Duodenal mucosa (tissue), 2 donors: ENCODE data around the gene NBEAL2.

ENCODE experiments used
- H3K27ac ChIP-seq: one replicate; pipeline ENCODE4 v1.7.0; 2013; ENCODE audit warnings: low read depth, low read length
- H3K27me3 ChIP-seq, 2 donors: one replicate each; pipeline ENCODE4 v1.7.0; 2013; ENCODE audit warnings: low read length in 2 of 2, control low read depth in 1 of 2; ENCODE audit not compliant: insufficient read depth in 2 of 2, control insufficient read depth in 1 of 2
- H3K36me3 ChIP-seq, 2 donors: one replicate each; pipeline ENCODE4 v1.7.0; 2013; ENCODE audit warnings: low read length in 2 of 2, control low read depth in 1 of 2; ENCODE audit not compliant: insufficient read depth in 2 of 2, control insufficient read depth in 1 of 2
- H3K4me1 ChIP-seq, 2 donors: one replicate each; pipeline ENCODE4 v1.7.0; 2013; ENCODE audit warnings: low read length in 2 of 2, control low read depth in 1 of 2; ENCODE audit not compliant: insufficient read depth in 2 of 2, control insufficient read depth in 1 of 2
- H3K4me3 ChIP-seq, 2 donors: one replicate each; pipeline ENCODE4 v1.7.0; 2013; ENCODE audit warnings: low read length in 2 of 2, low read depth in 1 of 2
- H3K9ac ChIP-seq, 2 donors: one replicate each; pipeline ENCODE4 v1.7.0; 2013; ENCODE audit warnings: low read length in 2 of 2, low read depth in 1 of 2
- H3K9me3 ChIP-seq, 2 donors: one replicate each; pipeline ENCODE4 v1.7.0; 2013; ENCODE audit warnings: low read length in 2 of 2, control low read depth in 1 of 2; ENCODE audit not compliant: control insufficient read depth in 1 of 2

The NBEAL2 gene

DNA sequence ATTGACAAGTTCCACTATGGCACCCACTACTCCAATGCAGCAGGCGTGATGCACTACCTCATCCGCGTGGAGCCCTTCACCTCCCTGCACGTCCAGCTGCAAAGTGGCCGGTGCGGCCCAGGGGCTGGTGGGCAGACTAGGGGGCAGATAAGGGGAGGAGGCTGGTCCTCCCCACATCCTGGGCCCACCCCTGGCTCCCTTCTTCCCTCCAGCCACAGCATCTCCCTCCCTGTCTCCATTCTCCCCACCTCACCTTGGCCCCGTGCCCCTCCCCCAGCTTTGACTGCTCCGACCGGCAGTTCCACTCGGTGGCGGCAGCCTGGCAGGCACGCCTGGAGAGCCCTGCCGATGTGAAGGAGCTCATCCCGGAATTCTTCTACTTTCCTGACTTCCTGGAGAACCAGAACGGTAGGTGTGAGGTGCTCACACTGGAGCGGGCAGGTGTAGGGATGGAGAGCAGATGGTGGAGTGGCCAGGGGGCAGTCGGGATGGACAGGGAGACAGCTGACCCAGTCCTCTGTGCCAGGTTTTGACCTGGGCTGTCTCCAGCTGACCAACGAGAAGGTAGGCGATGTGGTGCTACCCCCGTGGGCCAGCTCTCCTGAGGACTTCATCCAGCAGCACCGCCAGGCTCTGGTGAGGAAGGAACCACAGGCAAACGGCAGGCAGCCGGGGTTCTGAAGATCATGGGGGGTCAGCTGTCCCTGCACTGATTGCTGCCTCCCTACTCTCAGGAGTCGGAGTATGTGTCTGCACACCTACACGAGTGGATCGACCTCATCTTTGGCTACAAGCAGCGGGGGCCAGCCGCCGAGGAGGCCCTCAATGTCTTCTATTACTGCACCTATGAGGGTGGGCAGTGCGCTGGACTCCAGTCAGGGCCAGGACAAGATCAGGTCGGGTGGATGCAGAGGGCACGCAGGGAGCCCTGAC lies 26.0 kb downstream of the NBEAL2 start:
- no peak overlapping the region for H3K9ac ChIP-seq
- H3K27me3 ChIP-seq = no peaks in the 10 kb centered on the region
- no peaks in the 10 kb centered on the region for H3K9me3 ChIP-seq
- no peak overlapping the region for H3K27ac ChIP-seq
- H3K4me3 ChIP-seq = no peak overlapping the region
- no peaks in the 10 kb centered on the region for H3K4me1 ChIP-seq
- H3K36me3 ChIP-seq = peaks cover 38 to 83% of the 10 kb centered on the region in 2 donors

DNA sequence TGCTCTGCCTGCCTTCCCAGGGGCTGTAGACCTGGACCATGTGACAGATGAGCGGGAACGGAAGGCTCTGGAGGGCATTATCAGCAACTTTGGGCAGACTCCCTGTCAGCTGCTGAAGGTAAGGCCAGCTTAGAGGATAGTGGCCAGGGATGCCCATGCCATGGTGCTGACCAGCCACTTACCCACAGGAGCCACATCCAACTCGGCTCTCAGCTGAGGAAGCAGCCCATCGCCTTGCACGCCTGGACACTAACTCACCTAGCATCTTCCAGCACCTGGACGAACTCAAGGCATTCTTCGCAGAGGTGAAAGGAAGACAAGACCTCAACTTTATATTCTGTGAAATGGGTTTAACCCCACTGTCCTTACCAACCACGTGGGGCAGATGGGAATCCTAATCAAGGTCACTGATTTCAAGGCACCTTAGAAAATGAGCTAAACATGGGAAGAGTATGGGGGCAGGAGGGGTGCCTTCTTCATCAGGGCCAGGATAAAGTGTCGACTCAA lies 26.7 kb downstream of the NBEAL2 start:
- H3K27me3 ChIP-seq = no peaks in the 10 kb centered on the region
- H3K36me3 ChIP-seq = peaks cover 33 to 76% of the 10 kb centered on the region in 2 donors
- no peak overlapping the region for H3K27ac ChIP-seq
- H3K4me1 ChIP-seq = no peaks in the 10 kb centered on the region
- H3K4me3 ChIP-seq = no peak overlapping the region
- no peak overlapping the region for H3K9ac ChIP-seq
- no peaks in the 10 kb centered on the region for H3K9me3 ChIP-seq

DNA sequence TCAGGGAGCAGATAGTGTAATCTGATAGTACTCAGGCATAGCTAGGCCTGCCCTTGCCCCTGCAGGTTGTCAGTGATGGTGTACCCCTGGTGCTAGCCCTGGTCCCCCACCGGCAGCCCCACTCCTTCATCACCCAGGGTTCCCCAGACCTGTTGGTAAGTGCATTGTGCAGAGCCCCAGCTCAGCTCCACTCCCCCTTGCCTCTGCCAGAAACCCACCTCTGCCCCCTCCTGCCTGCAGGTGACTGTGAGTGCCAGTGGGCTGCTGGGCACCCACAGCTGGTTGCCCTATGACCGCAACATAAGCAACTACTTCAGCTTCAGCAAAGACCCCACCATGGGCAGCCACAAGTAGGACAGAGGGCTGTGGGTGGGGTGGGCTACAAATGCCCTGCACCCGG lies 27.5 kb downstream of the NBEAL2 start:
- Histone ChIP-seq H3K9me3 (no peaks in the 10 kb centered on the region), H3K4me3 (no peak overlapping the region), H3K36me3 (peaks cover 27 to 68% of the 10 kb centered on the region in 2 donors), H3K9ac (no peak overlapping the region), H3K4me1 (no peaks in the 10 kb centered on the region), H3K27me3 (no peaks in the 10 kb centered on the region), H3K27ac (no peak overlapping the region)

DNA sequence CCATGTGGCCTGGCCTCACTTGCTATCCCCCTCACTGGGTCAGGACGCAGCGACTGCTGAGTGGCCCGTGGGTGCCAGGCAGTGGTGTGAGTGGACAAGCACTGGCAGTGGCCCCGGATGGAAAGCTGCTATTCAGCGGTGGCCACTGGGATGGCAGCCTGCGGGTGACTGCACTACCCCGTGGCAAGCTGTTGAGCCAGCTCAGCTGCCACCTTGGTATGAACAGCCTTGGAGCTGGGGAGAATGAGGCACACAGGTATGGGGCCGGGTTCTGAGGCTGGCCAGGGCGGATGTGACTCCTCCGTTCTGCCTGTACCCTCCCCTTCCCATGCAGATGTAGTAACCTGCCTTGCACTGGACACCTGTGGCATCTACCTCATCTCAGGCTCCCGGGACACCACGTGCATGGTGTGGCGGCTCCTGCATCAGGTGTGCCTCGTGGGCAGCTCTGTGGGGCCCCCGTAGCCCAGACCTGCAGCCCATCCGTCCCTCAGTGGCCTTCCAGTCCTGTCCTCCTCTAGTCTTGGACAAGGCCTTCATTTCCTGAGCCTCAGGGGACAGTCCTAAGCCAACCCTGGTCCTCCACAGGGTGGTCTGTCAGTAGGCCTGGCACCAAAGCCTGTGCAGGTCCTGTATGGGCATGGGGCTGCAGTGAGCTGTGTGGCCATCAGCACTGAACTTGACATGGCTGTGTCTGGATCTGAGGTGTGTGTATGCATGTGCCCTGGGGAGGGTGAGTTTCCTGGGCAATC lies 28.2 kb downstream of the NBEAL2 start:
- Histone ChIP-seq H3K9ac (no peak overlapping the region), H3K9me3 (no peaks in the 10 kb centered on the region), H3K4me1 (no peaks in the 10 kb centered on the region), H3K27ac (no peak overlapping the region), H3K36me3 (peaks cover 21 to 61% of the 10 kb centered on the region in 2 donors), H3K27me3 (no peaks in the 10 kb centered on the region), H3K4me3 (no peak overlapping the region)

DNA sequence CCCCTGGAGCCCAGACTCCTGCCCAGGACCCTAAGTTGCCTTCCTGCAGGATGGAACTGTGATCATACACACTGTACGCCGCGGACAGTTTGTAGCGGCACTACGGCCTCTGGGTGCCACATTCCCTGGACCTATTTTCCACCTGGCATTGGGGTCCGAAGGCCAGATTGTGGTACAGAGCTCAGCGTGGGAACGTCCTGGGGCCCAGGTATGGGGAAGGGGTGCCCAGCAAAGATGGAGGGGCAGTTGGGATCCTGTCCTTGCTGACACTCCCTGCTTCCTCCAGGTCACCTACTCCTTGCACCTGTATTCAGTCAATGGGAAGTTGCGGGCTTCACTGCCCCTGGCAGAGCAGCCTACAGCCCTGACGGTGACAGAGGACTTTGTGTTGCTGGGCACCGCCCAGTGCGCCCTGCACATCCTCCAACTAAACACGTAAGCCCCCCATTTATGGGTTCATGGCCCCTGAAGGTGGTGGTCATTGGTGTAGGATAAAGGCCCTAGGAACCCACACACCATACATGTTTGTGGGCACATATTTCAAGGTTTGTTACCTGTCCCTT lies 28.8 kb downstream of the NBEAL2 start:
- Histone ChIP-seq H3K27me3 (no peaks in the 10 kb centered on the region), H3K36me3 (peaks cover 16 to 55% of the 10 kb centered on the region in 2 donors), H3K9ac (no peak overlapping the region), H3K27ac (no peak overlapping the region), H3K9me3 (no peaks in the 10 kb centered on the region), H3K4me1 (no peaks in the 10 kb centered on the region), H3K4me3 (no peak overlapping the region)

DNA sequence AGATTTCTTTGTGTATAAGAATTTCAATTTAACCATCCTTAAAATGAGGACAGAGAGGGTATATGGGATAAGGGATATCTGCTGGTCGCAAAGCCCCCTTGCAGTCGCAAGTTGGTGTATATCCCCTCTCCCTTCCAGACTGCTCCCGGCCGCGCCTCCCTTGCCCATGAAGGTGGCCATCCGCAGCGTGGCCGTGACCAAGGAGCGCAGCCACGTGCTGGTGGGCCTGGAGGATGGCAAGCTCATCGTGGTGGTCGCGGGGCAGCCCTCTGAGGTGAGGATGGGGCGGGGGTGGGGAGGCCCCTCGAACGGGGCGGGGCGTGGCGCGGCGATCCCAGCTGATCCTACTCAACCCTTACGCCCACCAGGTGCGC lies 29.4 kb downstream of the NBEAL2 start:
- H3K27ac ChIP-seq = no peak overlapping the region
- H3K9ac ChIP-seq = no peak overlapping the region

DNA sequence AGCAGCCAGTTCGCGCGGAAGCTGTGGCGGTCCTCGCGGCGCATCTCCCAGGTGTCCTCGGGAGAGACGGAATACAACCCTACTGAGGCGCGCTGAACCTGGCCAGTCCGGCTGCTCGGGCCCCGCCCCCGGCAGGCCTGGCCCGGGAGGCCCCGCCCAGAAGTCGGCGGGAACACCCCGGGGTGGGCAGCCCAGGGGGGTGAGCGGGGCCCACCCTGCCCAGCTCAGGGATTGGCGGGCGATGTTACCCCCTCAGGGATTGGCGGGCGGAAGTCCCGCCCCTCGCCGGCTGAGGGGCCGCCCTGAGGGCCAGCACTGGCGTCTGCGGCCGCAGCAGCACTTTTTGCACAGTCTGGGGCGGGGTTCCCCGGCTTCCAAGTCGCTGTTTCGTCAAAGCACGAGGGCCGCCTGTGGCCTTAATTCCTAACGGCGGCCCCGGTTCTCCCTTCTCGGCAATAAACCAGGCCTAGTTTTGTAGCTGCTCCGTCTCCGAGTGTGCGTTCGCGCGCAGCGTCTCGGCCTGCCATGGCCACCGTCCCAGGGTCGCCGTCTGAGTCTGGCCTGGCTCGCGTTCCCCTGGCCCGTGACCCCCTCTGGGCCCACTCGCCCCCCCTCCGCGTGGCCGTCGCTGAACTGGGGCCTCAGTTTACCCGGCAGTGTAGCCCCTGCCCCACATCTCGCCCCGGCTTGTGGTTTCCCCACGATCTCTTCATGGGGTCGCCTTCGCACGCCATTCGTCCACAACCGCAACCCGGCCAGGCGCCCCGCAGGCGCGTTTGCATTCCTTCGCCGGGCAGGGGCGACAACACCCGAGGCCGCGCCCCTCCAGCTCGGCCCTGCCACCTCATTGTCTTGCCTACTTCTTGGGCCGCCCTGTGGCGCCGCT lies 30.0 kb downstream of the NBEAL2 start:
- Histone ChIP-seq H3K4me1 (no peaks in the 10 kb centered on the region), H3K4me3 (peak overlapping the region; percentile 29 to 62), H3K9ac (peak overlapping the region in 1 of 2 donors; percentile 25), H3K27ac (peak overlapping the region; percentile 53), H3K27me3 (no peaks in the 10 kb centered on the region), H3K36me3 (peaks cover 17 to 54% of the 10 kb centered on the region in 2 donors), H3K9me3 (no peaks in the 10 kb centered on the region)

More for the DNA sequence above, 29.4 kb downstream of the NBEAL2 start:
- Histone ChIP-seq H3K36me3 (peaks cover 16 to 53% of the 10 kb centered on the region in 2 donors), H3K4me1 (no peaks in the 10 kb centered on the region), H3K9me3 (no peaks in the 10 kb centered on the region), H3K27me3 (no peaks in the 10 kb centered on the region), H3K4me3 (no peak overlapping the region)

DNA sequence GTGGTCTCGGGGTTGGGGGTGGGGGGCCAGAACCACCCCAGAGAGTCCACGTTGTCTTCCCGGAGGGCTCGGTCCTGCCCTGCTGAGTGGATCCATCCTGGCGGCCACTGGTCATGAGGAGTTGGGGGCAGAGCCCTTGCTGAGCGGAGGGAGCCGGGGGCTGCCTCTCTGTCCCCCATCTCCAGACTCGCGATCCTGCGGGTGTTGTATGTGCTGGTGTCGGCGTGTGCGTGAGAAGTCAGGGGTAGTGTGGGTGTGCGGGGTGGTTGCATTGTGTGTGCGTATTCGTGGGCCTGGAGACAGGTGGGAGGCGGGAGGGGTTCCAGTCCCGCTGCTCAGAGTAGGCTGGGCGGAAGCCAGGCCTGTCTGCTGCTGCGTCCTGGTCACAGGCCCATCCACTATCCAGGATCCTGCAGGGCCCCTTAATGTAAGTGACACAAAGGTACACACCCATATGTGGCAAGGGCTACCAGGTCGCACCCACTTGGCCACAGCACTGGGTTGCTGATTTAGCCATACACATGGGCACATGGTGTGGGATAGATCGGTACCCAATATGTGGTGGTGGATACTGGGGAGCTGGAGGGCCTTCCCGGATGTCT lies 30.7 kb downstream of the NBEAL2 start:
- H3K9ac ChIP-seq = no peak overlapping the region
- H3K27ac ChIP-seq = no peak overlapping the region
- H3K9me3 ChIP-seq = no peaks in the 10 kb centered on the region
- H3K4me3 ChIP-seq = peak overlapping the region in 1 of 2 donors; percentile 29
- no peaks in the 10 kb centered on the region for H3K4me1 ChIP-seq
- peaks cover 14 to 51% of the 10 kb centered on the region in 2 donors for H3K36me3 ChIP-seq
- H3K27me3 ChIP-seq = no peaks in the 10 kb centered on the region

DNA sequence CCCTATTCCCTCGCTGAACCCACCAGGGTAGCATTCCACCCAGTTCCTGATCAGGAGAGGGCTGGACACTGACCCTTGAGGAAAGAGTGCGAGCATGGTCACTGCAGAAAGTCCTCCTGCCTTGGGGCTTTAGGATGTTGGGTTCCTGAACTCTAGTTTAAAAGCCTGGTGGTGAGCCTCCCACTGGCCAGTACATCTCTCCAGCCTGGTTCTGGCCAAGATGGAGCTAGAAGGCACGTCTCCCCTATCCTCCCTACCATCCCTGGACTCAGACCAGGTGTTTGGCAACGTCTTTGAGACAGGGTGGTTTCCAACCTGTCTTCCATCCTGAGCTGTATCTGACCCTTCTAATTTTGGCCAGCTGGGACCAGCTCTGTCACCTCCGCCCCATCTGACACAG lies 31.4 kb downstream of the NBEAL2 start:
- peaks cover 14 to 47% of the 10 kb centered on the region in 2 donors for H3K36me3 ChIP-seq
- H3K27me3 ChIP-seq = no peaks in the 10 kb centered on the region
- peaks cover under 1% of the 10 kb centered on the region in 2 donors for H3K4me1 ChIP-seq
- H3K9ac ChIP-seq = no peak overlapping the region
- H3K9me3 ChIP-seq = no peaks in the 10 kb centered on the region
- H3K27ac ChIP-seq = no peak overlapping the region
- H3K4me3 ChIP-seq = no peak overlapping the region
